GM13976 (cell line): Measurements from ENCODE around the gene NPVF.

Source experiments
- DNase-seq: peaks from one replicate; pipeline ENCODE4 v3.0.0; 2012; ENCODE audit warnings: low spot score
- in situ Hi-C: fragments of 300-500 bp; cut with MboI; formaldehyde crosslinking; loops from one replicate; pipeline ENCODE4 v1.12.0; 2022; ENCODE audit warnings: low sequenced_read_pairs, mixed read lengths, inconsistent platforms; ENCODE audit not compliant: unreplicated experiment
- TF ChIP-seq, protein P1 (sequence below): IDR thresholded peaks from 2 replicates; pipeline ENCODE4 v1.5.1; 2012; ENCODE audit warnings: borderline replicate concordance, mild to moderate bottlenecking; ENCODE audit not compliant: insufficient read depth; ENCODE audit errors: extremely low read depth, missing control alignments, control extremely low read depth

Gene NPVF

GRCh38 chr7:25181532-25181931 lies 46.8 kb downstream of the NPVF start:
- in situ Hi-C loops, result no loop called here
- no peak for DNase-seq
- TF ChIP-seq, protein P1, sequence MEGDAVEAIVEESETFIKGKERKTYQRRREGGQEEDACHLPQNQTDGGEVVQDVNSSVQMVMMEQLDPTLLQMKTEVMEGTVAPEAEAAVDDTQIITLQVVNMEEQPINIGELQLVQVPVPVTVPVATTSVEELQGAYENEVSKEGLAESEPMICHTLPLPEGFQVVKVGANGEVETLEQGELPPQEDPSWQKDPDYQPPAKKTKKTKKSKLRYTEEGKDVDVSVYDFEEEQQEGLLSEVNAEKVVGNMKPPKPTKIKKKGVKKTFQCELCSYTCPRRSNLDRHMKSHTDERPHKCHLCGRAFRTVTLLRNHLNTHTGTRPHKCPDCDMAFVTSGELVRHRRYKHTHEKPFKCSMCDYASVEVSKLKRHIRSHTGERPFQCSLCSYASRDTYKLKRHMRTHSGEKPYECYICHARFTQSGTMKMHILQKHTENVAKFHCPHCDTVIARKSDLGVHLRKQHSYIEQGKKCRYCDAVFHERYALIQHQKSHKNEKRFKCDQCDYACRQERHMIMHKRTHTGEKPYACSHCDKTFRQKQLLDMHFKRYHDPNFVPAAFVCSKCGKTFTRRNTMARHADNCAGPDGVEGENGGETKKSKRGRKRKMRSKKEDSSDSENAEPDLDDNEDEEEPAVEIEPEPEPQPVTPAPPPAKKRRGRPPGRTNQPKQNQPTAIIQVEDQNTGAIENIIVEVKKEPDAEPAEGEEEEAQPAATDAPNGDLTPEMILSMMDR, result no peak

- no peak for DNase-seq
- in situ Hi-C loops, result no loop called here
Observed at GRCh38 chr7:25180946-25181345, 47.3 kb downstream of the NPVF start.

GRCh38 chr7:25180592-25180923 lies 47.7 kb downstream of the NPVF start:
- in situ Hi-C loops, result no loop called here
- TF ChIP-seq, protein P1, result no peak
- DNase-seq, result no peak

More at GRCh38 chr7:25180946-25181345, 47.3 kb downstream of the NPVF start:
- TF ChIP-seq, protein P1, result no peak

DNA sequence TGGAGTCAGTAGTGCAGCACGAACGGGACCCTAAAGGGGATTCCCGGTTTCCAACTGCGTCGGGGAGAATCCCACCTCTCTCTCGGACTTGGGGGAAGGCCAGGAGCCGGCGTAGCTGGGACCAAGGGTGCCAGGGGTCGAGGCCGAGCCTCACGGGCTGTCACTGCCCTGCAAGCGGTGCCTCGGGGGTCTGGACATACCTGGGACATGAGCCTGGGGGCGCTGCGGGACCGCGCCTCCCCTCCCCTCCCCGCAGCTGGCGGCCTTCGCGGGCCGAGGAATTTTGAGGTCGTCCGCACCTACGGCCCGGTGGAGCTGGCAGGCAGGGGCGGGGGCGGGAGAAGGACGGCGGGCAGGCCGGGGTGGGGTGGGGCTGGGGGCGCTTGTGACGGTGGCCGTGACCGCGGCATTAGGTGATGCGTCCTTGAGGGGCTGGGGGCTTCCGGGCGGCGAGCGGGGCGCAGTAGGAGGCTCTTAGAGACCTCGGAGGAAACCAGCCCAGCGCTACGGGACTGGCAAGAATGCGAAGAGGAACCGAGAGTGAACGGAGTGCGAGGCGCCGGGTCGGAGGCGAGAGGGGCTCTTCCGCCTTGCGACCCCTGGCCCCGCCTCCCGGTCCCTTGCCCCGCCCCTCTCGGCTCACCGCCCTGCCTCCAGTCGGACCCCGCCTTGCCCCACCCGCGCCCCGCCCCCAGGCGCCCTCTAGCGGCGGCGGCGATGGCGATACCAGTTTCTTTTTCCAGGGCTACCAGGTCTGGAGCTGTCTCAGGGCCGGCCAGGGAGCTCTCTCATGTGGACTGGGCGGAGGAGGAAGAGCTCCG lies 48.3 kb downstream of the NPVF start:
- in situ Hi-C loops, result no loop called here
- DNase-seq, result peak; percentile 99
- TF ChIP-seq, protein P1, result peak; percentile 71

- TF ChIP-seq, protein P1, result no peak
- DNase-seq, result no peak
- in situ Hi-C loops, result no loop called here
Observed at GRCh38 chr7:25179325-25179724, 49.0 kb downstream of the NPVF start.
